HepG2 (cell line): ENCODE measurements around the gene SEMA4F. TPM values are rescaled to one million over a fixed set of nuclear protein-coding genes. Genes with fewer than 3 reads are reported as not detected.

Source experiments
- ARID5B ChIP-seq: IDR thresholded peaks from 2 replicates; pipeline ENCODE4 v1.4.0; 2020; ENCODE audit warnings: mild to moderate bottlenecking, missing genetic modification reagents
- FOSL2 ChIP-seq: sonication (generic); formaldehyde crosslinking; IDR thresholded peaks from 2 replicates; pipeline ENCODE4 v1.4.0; 2020; ENCODE audit warnings: missing genetic modification reagents
- ZGPAT ChIP-seq: IDR thresholded peaks from 2 replicates; pipeline ENCODE4 v1.6.1; 2016; ENCODE audit warnings: mild to moderate bottlenecking
- ZNF20 ChIP-seq: sonication (generic); formaldehyde crosslinking; IDR thresholded peaks from 2 replicates; pipeline ENCODE4 v1.4.0; 2020; ENCODE audit warnings: mild to moderate bottlenecking, moderate library complexity, missing genetic modification reagents
- ZNF570 ChIP-seq: sonication (generic); formaldehyde crosslinking; IDR thresholded peaks from 2 replicates; pipeline ENCODE4 v1.4.0; 2020; ENCODE audit warnings: mild to moderate bottlenecking, missing genetic modification reagents, borderline replicate concordance
- polyA plus RNA-seq, 8 experiments: library from polyadenylated mRNA; depleted of rRNA in 3 of 8; stranded (reverse) in 7 of 8; unstranded in 1 of 8; fragments of >200 nt; fragmentation: Illumina TruSeq in 4 of 8; extraction: Trizol in 4 of 8; gene quantifications; 2 replicates each; pipeline versions ENCODE4 v1.2.1 to v1.2.3, GENCODE V29; 2011 to 2016; ENCODE audit warnings: low read depth in 4 of 8, missing spikeins in 1 of 8, mixed read lengths in 1 of 8; ENCODE audit not compliant: insufficient read depth in 1 of 8
- total RNA-seq, 5 experiments: library from RNA; depleted of rRNA; stranded (reverse); fragments of >200 nt; fragmentation: Illumina TruSeq; extraction: Trizol; gene quantifications; 2 replicates each; pipeline ENCODE4 v1.2.3, GENCODE V29; 2016; ENCODE audit warnings: low read depth in 1 of 5
- TF ChIP-seq, protein P1 (sequence below): sonication (generic); formaldehyde crosslinking; IDR thresholded peaks from 2 replicates; pipeline ENCODE4 v1.8.0; 2022; ENCODE audit warnings: mild to moderate bottlenecking, missing genetic modification reagents; ENCODE audit not compliant: insufficient replicate concordance
- TF ChIP-seq, protein P2 (sequence below): sonication (generic); formaldehyde crosslinking; IDR thresholded peaks from 2 replicates; pipeline ENCODE4 v1.5.0; 2020; ENCODE audit warnings: mild to moderate bottlenecking, low read depth, missing genetic modification reagents, borderline replicate concordance

The SEMA4F gene
- total and polyA plus RNA-seq, 2 of the 13 experiments (the other 11 are each of a cell fraction or from before 2014, with no cell fraction given) = 7.1 to 10.3 TPM

- TF ChIP-seq ZNF570 (CRISPR knock-in tag) (no peak), ZGPAT (CRISPR knock-in tag) (peak; percentile 23; the same call in 1 of the 2 replicates), ARID5B (peak; percentile 39), ZNF20 (CRISPR knock-in tag) (no peak), FOSL2 (CRISPR knock-in tag) (peak; percentile 60)
- TF ChIP-seq, protein P1, sequence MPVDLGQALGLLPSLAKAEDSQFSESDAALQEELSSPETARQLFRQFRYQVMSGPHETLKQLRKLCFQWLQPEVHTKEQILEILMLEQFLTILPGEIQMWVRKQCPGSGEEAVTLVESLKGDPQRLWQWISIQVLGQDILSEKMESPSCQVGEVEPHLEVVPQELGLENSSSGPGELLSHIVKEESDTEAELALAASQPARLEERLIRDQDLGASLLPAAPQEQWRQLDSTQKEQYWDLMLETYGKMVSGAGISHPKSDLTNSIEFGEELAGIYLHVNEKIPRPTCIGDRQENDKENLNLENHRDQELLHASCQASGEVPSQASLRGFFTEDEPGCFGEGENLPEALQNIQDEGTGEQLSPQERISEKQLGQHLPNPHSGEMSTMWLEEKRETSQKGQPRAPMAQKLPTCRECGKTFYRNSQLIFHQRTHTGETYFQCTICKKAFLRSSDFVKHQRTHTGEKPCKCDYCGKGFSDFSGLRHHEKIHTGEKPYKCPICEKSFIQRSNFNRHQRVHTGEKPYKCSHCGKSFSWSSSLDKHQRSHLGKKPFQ (CRISPR knock-in tag) = no peak
- TF ChIP-seq, protein P2, sequence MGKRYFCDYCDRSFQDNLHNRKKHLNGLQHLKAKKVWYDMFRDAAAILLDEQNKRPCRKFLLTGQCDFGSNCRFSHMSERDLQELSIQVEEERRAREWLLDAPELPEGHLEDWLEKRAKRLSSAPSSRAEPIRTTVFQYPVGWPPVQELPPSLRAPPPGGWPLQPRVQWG (CRISPR knock-in tag) = no peak
Measured at GRCh38 chr2:74719066-74719465, 65.0 kb downstream of the SEMA4F start (continued).
